Measurements from ENCODE around the gene SNX11. TPM values are rescaled to one million over a fixed set of nuclear protein-coding genes. Genes with fewer than 3 reads are reported as not detected.

The SNX11 gene, protein sequence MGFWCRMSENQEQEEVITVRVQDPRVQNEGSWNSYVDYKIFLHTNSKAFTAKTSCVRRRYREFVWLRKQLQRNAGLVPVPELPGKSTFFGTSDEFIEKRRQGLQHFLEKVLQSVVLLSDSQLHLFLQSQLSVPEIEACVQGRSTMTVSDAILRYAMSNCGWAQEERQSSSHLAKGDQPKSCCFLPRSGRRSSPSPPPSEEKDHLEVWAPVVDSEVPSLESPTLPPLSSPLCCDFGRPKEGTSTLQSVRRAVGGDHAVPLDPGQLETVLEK
- total RNA-seq, result 10 to 100 TPM in 3 of 4 donors, 1 to 10 TPM in 1; 9.5 to 19.8 (median 15.0) TPM

DNA sequence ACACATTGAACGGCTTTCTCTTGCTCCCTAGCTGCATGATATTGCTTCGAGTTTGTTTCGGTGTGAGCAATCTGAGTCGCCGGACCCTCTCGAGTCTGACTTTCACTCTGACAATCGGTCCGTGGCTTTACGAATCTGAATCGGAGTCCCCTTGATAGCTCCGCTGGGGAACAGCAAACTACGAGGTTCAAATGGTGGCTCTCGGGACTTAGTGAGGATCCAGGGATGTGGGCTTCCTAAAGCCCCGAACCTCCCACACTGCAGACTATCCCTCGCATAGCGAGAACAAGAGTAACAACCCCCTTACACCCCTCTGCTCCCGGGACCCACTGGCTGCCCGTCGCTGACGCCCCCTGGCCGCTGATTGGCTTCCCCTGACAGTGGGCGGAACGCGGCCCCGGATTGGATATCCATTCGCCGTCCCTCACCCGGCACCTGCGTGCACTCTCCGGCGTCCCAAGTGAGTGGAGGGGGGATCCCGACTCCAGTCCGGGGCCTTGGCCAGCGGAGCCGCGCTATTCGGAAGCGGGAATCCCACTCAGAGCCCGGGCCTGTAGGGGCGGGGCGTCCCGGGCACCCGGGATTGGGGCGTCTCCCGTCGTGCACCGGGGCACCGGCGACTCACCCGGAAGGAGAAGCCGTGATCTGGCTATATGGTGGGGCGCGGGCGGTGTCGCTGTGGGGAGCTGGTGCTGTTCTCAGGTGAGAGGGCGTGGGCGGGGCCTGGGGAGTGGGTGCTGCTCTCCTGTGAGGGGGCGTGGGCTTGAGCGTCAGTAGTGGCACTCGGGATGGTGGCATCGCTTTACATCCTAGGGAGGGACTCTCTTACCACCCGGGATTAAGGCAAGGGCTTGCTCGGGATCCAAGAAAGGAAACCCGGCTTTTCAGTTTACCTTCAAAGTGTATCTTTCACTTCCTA is at the start of gene SNX11:
TSS of gene SNX11 (plus strand) at position 630 of the 919 bp plus-strand sequence. CDS start 4,278 bp downstream, outside the sequence.
- DNase-seq, result peak; percentile 96 to 100 (median 98)
- no peaks in the 10 kb centered on the region for H3K27me3 ChIP-seq
- H3K9me3 ChIP-seq, result no peaks in the 10 kb centered on the region
- peak within 1 kb of the TSS; percentile 89 to 97 (median 96) for H3K27ac ChIP-seq
- no peaks in the 10 kb centered on the region for H3K36me3 ChIP-seq
- peak within 1 kb of the TSS; percentile 75 to 94 (median 83) for H3K4me3 ChIP-seq
- H3K4me1 ChIP-seq, result peaks cover 0 to 20% (median 6%) of the 10 kb centered on the region in 4 donors
- TF ChIP-seq POLR2A (IDR thresholded peaks at IDR 0.05), result peak; percentile 53 to 71
- TF ChIP-seq, protein P1, sequence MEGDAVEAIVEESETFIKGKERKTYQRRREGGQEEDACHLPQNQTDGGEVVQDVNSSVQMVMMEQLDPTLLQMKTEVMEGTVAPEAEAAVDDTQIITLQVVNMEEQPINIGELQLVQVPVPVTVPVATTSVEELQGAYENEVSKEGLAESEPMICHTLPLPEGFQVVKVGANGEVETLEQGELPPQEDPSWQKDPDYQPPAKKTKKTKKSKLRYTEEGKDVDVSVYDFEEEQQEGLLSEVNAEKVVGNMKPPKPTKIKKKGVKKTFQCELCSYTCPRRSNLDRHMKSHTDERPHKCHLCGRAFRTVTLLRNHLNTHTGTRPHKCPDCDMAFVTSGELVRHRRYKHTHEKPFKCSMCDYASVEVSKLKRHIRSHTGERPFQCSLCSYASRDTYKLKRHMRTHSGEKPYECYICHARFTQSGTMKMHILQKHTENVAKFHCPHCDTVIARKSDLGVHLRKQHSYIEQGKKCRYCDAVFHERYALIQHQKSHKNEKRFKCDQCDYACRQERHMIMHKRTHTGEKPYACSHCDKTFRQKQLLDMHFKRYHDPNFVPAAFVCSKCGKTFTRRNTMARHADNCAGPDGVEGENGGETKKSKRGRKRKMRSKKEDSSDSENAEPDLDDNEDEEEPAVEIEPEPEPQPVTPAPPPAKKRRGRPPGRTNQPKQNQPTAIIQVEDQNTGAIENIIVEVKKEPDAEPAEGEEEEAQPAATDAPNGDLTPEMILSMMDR (IDR thresholded peaks at IDR 0.05), result peak in 1 of 6 experiments; percentile 2

DNA sequence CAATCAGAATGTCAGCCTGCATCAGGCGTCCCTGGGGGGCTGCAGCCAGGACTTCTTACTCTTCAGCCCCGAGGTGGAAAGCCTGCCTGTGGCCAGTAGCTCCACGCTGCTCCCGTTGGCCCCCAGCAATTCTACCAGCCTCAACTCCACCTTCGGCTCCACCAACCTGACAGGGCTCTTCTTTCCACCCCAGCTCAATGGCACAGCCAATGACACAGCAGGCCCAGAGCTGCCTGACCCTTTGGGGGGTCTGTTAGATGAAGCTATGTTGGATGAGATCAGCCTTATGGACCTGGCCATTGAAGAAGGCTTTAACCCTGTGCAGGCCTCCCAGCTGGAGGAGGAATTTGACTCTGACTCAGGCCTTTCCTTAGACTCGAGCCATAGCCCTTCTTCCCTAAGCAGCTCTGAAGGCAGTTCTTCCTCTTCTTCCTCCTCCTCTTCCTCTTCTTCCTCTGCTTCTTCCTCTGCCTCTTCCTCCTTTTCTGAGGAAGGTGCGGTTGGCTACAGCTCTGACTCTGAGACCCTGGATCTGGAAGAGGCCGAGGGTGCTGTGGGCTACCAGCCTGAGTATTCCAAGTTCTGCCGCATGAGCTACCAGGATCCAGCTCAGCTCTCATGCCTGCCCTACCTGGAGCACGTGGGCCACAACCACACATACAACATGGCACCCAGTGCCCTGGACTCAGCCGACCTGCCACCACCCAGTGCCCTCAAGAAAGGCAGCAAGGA is 49.0 kb upstream of the SNX11 start:
- Histone ChIP-seq H3K36me3 (peaks cover 0 to 98% (median 0%) of the 10 kb centered on the region in 3 donors), H3K27me3 (no peaks in the 10 kb centered on the region), H3K27ac (no peak overlapping the region), H3K4me1 (peaks cover 2 to 21% (median 16%) of the 10 kb centered on the region in 4 donors), H3K9me3 (no peaks in the 10 kb centered on the region), H3K4me3 (no peak overlapping the region)
- TF ChIP-seq POLR2A (IDR thresholded peaks at IDR 0.05), result no peak
- TF ChIP-seq, protein P1 (IDR thresholded peaks at IDR 0.05), result no peak
- no peak for DNase-seq

DNA sequence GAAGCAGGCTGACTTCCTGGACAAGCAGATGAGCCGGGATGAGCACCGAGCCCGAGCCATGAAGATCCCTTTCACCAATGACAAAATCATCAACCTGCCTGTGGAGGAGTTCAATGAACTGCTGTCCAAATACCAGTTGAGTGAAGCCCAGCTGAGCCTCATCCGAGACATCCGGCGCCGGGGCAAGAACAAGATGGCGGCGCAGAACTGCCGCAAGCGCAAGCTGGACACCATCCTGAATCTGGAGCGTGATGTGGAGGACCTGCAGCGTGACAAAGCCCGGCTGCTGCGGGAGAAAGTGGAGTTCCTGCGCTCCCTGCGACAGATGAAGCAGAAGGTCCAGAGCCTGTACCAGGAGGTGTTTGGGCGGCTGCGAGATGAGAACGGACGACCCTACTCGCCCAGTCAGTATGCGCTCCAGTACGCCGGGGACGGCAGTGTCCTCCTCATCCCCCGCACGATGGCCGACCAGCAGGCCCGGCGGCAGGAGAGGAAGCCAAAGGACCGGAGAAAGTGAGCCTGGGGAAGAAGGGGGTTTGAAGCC is 48.4 kb upstream of the SNX11 start:
- H3K27ac ChIP-seq, result no peak overlapping the region
- no peak for DNase-seq
- H3K9me3 ChIP-seq, result no peaks in the 10 kb centered on the region
- H3K36me3 ChIP-seq, result peaks cover 0 to 98% (median 0%) of the 10 kb centered on the region in 3 donors
- no peak for TF ChIP-seq POLR2A (IDR thresholded peaks at IDR 0.05)
- TF ChIP-seq, protein P1 (IDR thresholded peaks at IDR 0.05), result no peak
- H3K27me3 ChIP-seq, result no peaks in the 10 kb centered on the region
- H3K4me1 ChIP-seq, result peaks cover 0 to 15% (median 13%) of the 10 kb centered on the region in 4 donors
- H3K4me3 ChIP-seq, result no peak overlapping the region

DNA sequence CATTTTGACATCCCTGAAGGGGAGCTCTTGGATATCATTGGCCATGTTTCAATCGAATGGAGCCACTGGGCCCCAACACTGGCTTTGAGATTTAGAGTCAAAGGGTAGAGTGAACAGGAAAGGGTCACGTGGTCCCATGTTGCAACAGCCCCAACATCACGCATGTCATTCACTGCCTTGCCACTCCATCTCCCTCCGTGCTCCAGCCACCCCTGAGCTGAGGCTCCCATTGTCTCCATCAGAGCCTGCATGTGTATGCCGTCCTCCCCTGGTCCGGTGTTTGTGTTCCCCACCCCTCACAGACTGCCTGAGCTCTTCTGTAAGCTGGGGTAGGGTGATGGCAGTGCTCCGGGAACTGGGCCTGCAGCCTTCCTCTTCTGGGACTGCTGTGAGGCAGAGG is 47.3 kb upstream of the SNX11 start:
- H3K27me3 ChIP-seq, result no peaks in the 10 kb centered on the region
- H3K4me1 ChIP-seq, result peaks cover 0 to 6% (median 3%) of the 10 kb centered on the region in 4 donors
- H3K9me3 ChIP-seq, result no peaks in the 10 kb centered on the region
- H3K4me3 ChIP-seq, result no peak overlapping the region
- no peak for DNase-seq
- H3K36me3 ChIP-seq, result peaks cover 0 to 99% (median 0%) of the 10 kb centered on the region in 3 donors
- TF ChIP-seq, protein P1 (IDR thresholded peaks at IDR 0.05), result no peak
- no peak for TF ChIP-seq POLR2A (IDR thresholded peaks at IDR 0.05)
- H3K27ac ChIP-seq, result no peak overlapping the region

DNA sequence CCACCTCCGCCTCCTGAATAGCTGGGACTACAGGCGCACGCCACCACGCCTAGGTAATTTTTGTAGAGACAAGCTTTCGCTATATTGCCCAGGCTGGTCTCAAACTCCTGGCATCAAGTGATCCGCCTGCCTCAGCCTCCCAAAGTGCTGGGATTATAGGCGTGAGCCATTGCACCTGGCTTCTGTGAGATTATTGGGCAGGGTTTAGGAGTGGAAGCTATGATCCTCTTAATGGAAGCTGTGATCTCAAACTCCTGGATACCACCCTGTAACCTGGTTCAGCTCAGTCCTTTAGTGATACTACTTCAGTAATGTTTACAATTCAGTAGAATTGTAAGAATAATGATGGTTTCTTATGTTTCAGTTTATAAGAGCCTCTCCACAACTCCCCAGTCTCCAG is 45.3 kb upstream of the SNX11 start:
- peaks cover 0 to 98% (median 0%) of the 10 kb centered on the region in 3 donors for H3K36me3 ChIP-seq
- no peak for DNase-seq

More for the DNA sequence above, 45.3 kb upstream of the SNX11 start:
- H3K27ac ChIP-seq, result no peak overlapping the region
- no peak overlapping the region for H3K4me3 ChIP-seq
- no peaks in the 10 kb centered on the region for H3K4me1 ChIP-seq
- no peaks in the 10 kb centered on the region for H3K27me3 ChIP-seq
- no peak for TF ChIP-seq POLR2A (IDR thresholded peaks at IDR 0.05)
- TF ChIP-seq, protein P1 (IDR thresholded peaks at IDR 0.05), result no peak
- H3K9me3 ChIP-seq, result no peaks in the 10 kb centered on the region
